GM10266 (cell line): ENCODE measurements around the gene PHLDA3.

Experiments
- DNase-seq: peaks from one replicate; pipeline ENCODE4 v3.0.0; 2012; ENCODE audit errors: extremely low spot score
- TF ChIP-seq, protein P1 (sequence below): IDR thresholded peaks from 2 replicates; pipeline ENCODE4 v1.5.1; 2012; ENCODE audit warnings: mild to moderate bottlenecking, low read depth; ENCODE audit not compliant: control insufficient read depth, insufficient read depth; ENCODE audit errors: missing control alignments

The PHLDA3 gene

DNA sequence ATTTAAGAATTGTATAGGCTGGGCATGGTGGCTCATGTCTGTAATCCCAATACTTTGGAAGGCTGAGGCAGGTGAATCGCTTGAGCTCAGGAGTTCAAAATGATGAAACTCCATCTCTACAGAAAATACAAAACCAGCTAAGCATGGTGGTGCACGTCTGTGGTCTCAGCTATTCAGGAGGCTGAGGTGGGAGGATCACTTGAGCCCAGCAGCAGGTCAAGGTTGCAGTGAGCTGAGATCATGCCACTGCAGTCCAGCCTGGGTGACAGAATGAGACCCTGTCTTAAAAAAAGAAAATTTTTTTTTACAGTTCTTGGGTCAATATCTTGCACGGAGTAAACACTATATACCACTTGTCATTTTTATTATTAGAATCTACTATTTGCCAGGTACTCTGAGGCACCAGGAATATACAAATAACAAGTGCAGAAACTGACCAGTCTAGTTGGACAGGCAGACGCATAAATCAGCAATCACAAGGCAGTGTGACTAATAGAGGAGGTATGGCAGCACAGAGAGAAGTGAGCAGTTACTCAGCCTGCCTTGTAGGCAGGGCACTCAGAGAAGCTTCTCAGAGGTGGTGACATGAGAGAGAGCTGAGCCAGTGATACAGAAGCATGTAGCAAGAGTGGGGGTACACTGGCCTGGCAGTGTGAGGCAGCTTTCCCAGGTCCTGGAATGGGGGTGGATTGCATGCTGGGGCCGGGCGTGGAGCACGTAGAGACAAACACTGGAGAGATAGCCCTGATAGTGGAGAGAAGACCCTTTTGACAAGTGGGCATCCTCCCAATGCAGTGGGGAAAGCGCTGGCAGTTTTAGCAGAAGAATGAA is 8.0 kb downstream of the PHLDA3 start:
- TF ChIP-seq, protein P1, sequence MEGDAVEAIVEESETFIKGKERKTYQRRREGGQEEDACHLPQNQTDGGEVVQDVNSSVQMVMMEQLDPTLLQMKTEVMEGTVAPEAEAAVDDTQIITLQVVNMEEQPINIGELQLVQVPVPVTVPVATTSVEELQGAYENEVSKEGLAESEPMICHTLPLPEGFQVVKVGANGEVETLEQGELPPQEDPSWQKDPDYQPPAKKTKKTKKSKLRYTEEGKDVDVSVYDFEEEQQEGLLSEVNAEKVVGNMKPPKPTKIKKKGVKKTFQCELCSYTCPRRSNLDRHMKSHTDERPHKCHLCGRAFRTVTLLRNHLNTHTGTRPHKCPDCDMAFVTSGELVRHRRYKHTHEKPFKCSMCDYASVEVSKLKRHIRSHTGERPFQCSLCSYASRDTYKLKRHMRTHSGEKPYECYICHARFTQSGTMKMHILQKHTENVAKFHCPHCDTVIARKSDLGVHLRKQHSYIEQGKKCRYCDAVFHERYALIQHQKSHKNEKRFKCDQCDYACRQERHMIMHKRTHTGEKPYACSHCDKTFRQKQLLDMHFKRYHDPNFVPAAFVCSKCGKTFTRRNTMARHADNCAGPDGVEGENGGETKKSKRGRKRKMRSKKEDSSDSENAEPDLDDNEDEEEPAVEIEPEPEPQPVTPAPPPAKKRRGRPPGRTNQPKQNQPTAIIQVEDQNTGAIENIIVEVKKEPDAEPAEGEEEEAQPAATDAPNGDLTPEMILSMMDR: no peak
- DNase-seq: no peak

DNA sequence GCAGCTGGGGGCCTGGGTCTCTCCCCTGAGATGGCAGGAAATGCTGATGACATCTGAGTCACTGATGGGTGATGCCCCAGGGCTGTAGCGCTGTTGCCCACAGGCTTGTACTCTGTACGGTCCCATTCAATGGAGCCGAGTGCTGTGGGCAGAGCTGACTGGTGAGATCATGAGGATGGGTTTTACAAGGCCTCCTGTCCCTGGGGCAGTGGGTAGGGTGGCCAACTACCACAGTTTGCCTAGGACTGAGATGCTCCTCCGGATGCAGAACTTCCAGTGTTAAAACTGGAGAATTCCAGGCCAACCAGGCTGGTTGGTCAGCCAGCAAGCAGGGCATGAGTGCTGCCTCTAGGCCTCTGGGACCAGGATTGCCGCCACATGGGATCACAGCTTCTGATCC is 9.2 kb downstream of the PHLDA3 start:
- DNase-seq: no peak
- TF ChIP-seq, protein P1: no peak

DNA sequence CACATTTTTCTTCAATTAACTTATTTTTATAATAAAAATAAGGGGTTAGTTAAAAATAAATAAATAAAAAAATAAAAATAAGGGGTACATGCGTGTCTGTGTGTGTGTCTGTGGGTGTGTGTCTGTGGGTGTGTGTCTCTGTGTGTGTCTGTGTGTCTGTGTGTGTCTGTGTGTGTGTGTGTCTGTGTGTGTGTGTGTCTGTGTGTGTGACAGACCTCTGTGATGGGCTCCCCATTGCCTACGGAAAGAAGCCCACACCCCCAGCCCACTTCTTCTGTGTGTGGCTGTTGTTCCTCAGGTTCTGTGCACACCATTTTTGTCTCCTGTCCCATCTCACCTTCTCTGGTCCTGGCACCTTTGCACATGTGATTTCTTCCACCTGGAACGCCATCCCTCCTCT is 9.9 kb downstream of the PHLDA3 start:
- TF ChIP-seq, protein P1: no peak
- DNase-seq: no peak

DNA sequence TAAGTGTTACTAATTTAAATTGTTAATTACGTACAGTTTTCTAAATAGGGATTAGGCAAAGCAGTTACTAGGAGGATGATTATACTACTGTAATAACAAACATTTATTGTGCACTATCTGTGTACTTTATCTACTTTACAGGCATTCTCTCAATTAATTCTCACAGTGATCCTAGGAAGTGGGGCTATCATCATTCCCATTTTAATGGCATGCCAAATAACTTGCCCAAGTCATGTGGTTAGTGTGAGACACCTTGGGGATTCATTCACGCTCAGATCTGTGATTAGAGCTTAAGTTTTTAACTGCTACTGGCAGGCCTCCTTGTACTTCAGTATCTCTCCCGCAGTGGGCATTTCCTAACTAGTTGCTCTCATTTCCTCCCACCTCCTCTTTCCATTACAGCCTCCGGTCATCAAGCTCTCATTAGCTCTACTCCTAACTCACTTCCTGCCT is 11.5 kb downstream of the PHLDA3 start:
- no peak for DNase-seq
- TF ChIP-seq, protein P1: no peak

DNA sequence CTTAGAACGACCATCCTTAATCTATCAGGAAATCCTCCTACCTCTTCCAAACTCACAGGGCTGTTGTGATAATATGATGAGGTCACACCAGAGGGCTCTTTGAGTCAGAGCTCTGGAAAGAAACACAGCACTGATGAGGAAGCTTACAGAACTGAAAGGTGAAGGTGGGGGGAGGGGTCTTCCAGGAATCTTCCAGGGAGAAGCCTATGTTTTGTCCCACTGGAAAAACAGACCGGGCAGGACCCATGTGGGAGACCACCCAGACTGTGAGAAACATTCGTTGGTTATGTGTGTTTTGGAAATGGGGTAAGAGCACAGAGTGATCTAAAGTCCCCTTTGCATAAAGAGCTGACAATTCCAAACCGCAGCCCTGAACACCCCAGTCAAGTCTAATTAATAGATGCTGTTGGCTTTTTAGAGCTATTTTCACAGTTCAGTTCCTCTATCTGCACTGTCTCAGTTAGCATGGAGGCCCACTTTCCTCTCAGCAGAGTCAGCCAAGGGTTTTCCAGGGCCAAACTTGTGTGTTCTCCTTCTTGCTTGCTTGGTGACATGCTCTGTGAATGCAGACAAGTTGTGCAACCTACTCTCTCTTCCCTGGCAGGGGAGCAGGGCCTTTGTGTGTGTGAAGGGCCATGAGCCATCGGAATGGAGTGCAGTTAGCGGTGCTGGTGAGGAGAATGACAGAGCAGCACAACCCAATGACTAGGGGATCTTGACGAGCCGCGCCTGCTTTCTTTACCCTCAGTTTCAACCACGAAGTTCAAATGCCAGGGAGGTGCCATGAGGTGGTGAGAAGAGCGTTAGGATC is 12.3 kb downstream of the PHLDA3 start:
- TF ChIP-seq, protein P1: no peak
- DNase-seq: no peak

DNA sequence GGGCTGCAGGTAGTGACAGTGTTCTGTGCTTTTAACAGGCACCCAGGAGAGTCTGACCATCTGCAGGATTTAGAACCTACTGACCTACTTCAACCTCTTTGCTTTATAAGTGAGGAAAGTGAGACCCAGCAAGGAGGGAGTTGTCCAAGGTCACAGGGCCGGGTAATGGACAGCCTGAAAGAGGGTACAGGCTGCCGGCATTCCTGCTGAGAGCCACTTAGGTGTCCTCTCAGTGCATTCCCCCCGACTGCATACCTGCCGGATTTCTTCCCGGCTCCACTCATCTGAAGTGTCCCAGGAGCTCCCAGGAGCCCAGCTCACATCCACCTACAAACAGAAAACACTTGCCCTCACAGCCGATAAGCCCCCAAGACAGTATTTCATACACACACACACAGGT is 13.9 kb downstream of the PHLDA3 start:
- no peak for DNase-seq

More for the DNA sequence above, 13.9 kb downstream of the PHLDA3 start:
- TF ChIP-seq, protein P1: no peak
